OCI-LY3 (cell line): ENCODE measurements around the gene TDP2.

Experiments used
- EZH2phosphoT487 ChIP-seq: fragments of 200-600 bp; shearing (Covaris generic); IDR thresholded peaks from 2 replicates; pipeline ENCODE4 v1.6.1; 2018; ENCODE audit warnings: antibody characterized with exemption, mixed run types, low read depth
- TF ChIP-seq, protein P1 (sequence below): fragments of 200-600, 300-600 bp; sonication (generic); IDR thresholded peaks from 2 replicates; pipeline ENCODE4 v1.5.1; 2014; ENCODE audit warnings: antibody characterized with exemption, low read length, low read depth

DNA sequence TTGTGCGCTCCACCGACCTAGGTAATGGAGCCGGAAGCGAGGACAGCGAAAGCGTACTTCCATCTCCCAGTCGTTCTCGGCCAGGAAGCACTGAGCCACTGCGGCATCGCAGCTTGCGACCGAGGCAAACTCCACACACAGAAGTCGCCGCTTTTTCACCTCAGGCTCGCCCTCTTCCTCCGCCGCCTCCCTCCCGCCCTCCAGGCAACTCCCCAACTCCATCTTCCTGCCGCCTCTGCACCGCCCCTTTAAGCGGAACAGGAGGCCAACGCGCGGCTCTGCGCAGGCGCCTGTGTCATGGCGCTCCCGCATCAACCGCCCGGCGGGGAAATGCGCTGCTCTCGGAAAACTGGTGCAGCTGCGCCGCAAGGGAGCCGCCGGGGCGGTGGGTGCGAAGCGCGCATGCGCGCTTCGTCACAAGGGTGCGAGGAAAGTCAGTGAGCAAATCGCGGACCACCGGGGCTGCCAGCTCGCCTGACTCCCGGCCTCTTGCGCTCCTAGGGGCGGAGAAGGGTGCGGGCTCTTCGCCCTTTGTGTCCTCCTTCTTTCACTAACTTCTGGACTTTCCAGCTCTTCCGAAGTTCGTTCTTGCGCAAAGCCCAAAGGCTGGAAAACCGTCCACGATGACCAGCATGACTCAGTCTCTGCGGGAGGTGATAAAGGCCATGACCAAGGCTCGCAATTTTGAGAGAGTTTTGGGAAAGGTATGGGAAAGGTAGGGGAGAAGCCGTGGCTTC lies at the start of gene TDP2, which contains the start of gene ACOT13:
- TF ChIP-seq, protein P1, sequence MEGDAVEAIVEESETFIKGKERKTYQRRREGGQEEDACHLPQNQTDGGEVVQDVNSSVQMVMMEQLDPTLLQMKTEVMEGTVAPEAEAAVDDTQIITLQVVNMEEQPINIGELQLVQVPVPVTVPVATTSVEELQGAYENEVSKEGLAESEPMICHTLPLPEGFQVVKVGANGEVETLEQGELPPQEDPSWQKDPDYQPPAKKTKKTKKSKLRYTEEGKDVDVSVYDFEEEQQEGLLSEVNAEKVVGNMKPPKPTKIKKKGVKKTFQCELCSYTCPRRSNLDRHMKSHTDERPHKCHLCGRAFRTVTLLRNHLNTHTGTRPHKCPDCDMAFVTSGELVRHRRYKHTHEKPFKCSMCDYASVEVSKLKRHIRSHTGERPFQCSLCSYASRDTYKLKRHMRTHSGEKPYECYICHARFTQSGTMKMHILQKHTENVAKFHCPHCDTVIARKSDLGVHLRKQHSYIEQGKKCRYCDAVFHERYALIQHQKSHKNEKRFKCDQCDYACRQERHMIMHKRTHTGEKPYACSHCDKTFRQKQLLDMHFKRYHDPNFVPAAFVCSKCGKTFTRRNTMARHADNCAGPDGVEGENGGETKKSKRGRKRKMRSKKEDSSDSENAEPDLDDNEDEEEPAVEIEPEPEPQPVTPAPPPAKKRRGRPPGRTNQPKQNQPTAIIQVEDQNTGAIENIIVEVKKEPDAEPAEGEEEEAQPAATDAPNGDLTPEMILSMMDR: peak; percentile 11; the same call in 1 of the 2 replicates
- no peak for TF ChIP-seq EZH2phosphoT487
